ENCODE measurements around the gene CAMK2D.
A peak's percentile ranks its signal among the peaks of the same experiment; 100 is the strongest.

GRCh38 chr4:113547487-113548042 lies 214.0 kb downstream of the CAMK2D start:
- no peak for TF ChIP-seq GABPA (IDR thresholded peaks at IDR 0.05 in 1 of 2, conservative IDR thresholded peaks at IDR 0.05 in 1 of 2)
- TF ChIP-seq, protein P1, sequence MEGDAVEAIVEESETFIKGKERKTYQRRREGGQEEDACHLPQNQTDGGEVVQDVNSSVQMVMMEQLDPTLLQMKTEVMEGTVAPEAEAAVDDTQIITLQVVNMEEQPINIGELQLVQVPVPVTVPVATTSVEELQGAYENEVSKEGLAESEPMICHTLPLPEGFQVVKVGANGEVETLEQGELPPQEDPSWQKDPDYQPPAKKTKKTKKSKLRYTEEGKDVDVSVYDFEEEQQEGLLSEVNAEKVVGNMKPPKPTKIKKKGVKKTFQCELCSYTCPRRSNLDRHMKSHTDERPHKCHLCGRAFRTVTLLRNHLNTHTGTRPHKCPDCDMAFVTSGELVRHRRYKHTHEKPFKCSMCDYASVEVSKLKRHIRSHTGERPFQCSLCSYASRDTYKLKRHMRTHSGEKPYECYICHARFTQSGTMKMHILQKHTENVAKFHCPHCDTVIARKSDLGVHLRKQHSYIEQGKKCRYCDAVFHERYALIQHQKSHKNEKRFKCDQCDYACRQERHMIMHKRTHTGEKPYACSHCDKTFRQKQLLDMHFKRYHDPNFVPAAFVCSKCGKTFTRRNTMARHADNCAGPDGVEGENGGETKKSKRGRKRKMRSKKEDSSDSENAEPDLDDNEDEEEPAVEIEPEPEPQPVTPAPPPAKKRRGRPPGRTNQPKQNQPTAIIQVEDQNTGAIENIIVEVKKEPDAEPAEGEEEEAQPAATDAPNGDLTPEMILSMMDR (IDR thresholded peaks at IDR 0.05; ENCODE audit: low read depth, low read length, missing input control) = peak; percentile 99
- TF ChIP-seq, protein P2, sequence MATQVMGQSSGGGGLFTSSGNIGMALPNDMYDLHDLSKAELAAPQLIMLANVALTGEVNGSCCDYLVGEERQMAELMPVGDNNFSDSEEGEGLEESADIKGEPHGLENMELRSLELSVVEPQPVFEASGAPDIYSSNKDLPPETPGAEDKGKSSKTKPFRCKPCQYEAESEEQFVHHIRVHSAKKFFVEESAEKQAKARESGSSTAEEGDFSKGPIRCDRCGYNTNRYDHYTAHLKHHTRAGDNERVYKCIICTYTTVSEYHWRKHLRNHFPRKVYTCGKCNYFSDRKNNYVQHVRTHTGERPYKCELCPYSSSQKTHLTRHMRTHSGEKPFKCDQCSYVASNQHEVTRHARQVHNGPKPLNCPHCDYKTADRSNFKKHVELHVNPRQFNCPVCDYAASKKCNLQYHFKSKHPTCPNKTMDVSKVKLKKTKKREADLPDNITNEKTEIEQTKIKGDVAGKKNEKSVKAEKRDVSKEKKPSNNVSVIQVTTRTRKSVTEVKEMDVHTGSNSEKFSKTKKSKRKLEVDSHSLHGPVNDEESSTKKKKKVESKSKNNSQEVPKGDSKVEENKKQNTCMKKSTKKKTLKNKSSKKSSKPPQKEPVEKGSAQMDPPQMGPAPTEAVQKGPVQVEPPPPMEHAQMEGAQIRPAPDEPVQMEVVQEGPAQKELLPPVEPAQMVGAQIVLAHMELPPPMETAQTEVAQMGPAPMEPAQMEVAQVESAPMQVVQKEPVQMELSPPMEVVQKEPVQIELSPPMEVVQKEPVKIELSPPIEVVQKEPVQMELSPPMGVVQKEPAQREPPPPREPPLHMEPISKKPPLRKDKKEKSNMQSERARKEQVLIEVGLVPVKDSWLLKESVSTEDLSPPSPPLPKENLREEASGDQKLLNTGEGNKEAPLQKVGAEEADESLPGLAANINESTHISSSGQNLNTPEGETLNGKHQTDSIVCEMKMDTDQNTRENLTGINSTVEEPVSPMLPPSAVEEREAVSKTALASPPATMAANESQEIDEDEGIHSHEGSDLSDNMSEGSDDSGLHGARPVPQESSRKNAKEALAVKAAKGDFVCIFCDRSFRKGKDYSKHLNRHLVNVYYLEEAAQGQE (IDR thresholded peaks at IDR 0.05) = peak; percentile 67
- TF ChIP-seq, protein P3, sequence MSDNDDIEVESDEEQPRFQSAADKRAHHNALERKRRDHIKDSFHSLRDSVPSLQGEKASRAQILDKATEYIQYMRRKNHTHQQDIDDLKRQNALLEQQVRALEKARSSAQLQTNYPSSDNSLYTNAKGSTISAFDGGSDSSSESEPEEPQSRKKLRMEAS (IDR thresholded peaks at IDR 0.05) = peak; percentile 67
- TF ChIP-seq ZBTB33 (IDR thresholded peaks at IDR 0.05) = peak; percentile 91
- peak; percentile 76 to 89 for TF ChIP-seq JUND (IDR thresholded peaks at IDR 0.05)
- peak; percentile 80 for TF ChIP-seq SP1 (IDR thresholded peaks at IDR 0.05)
- peak; percentile 71 for TF ChIP-seq FOXA2 (IDR thresholded peaks at IDR 0.05)
- peak; percentile 99 to 100 for TF ChIP-seq RAD21 (IDR thresholded peaks at IDR 0.05)
- peak; percentile 60 for TF ChIP-seq YY1 (IDR thresholded peaks at IDR 0.05)
